ENCODE data around the gene NRG2. TPM values are rescaled to one million over a fixed set of nuclear protein-coding genes. Genes with fewer than 3 reads are reported as not detected.
A peak's percentile ranks its signal among the peaks of the same experiment; 100 is the strongest.

NRG2 gene
- total RNA-seq, 2 experiments from 2014 or later: not detected

DNA sequence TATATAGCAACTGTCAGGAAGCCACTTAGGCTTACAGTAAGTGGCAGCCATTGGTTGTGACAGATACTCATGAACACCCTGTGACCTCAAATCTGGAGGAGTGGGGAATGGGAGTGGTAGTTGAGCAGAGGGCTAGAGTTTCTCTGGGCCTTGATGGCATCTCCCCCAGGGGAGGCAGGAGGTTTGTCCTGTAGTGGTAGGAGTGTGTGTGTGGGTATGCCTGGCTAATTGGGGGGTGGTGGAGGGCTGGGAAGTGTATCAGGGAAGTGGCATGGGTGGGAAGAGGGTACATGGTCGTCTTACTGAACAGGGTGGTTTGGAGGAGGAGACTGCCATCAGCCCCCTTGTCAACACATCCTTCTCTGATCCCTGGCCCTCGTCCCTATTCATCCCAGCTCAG, 176.0 kb downstream of the NRG2 start:
- no peak for DNase-seq
- H3K9me3 Mint-ChIP-seq: no peaks in the 10 kb centered on the region
- H3K36me3 Mint-ChIP-seq (ENCODE audit: low read depth): no peaks in the 10 kb centered on the region
- peaks cover 13% of the 10 kb centered on the region for H3K27me3 Mint-ChIP-seq
- ChIA-PET CTCF (interaction anchor here (0.7 to 1.8 kb wide), 2 partner anchors 9 to 92 kb away, joined by 3 to 7 read pairs; no protein-coding TSS in a partner anchor), POLR2A (no interaction called here)
- no peak overlapping the region for H3K27ac Mint-ChIP-seq
- H3K4me1 Mint-ChIP-seq: no peaks in the 10 kb centered on the region
- H3K4me3 Mint-ChIP-seq: no peak overlapping the region

DNA sequence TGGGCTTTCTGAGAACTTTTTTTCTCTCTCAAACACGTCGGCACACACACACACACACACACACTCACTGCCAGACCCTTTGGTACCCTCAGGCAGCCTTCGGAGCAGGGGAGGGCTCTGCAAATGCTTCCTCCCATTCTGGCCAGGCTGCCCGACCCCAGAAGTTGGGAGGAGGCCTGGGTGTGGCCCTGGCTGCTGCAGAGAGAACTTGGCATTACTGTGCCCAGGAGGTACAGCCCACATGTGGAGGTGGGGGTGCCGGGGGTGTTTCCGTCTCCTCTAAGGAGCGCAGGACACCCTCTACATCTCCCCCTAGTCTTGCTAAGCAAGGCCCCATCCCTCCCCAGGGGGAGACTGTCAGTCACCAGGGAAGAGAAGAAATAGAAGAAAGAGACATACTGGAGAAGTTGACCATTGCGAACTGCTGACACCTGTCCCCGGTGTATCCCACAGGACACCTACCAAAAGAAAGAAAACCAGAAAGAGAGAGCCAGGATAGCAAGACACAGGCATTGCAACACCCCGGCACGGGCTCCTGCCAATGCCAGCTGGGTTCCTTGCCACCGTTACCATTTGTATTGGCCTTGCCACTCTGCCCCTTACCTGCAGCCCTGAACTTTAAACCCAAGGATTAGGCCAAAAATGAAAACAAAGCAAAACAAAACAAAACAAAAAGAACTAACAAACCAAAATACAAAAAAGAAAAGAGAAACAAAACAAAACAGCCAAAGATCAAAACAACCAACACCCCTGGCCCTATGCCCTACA, 178.2 kb downstream of the NRG2 start:
- H3K27me3 Mint-ChIP-seq: peaks cover 13% of the 10 kb centered on the region

DNA sequence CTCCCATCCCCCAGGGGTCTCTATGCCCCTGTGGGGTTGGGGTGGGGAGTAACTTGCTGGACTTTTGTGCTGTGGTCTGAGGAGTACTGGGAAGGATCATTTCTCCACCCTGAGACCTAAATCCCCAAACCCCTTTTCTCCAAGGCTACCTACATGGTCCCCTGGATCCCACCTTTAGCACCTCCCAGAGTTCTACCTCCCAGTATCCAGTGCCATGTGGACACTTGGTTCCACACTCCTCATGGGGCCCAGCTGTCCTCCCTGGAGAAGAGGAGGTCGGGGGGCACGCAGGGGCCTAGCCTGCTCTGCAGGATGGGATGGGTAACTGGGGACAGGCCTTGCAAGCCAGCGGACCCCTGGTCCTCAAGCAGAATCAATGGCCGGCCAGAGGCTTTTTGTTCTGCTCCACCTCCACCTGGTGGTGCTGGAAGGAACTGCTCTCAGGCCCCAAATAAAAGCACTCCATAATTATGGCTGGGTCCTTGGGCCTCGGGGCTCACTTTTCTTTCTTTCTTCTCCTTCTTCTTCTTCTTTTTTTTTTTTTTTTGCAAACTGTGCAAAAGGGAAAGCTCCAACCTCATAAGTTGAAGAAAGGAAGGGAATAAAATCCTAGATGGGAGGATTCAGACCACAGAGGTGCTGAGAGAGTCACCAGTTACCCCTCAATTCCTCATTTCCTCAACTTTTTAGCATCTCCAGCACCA, 179.1 kb downstream of the NRG2 start:
- POLR2A ChIA-PET: no interaction called here

More for the DNA sequence above, 178.2 kb downstream of the NRG2 start:
- no peak overlapping the region for H3K27ac Mint-ChIP-seq
- H3K4me3 Mint-ChIP-seq: no peak overlapping the region
- no peaks in the 10 kb centered on the region for H3K9me3 Mint-ChIP-seq
- no peak for DNase-seq
- H3K4me1 Mint-ChIP-seq: no peaks in the 10 kb centered on the region
- CTCF ChIA-PET: interaction anchor here (0.6 to 6.1 kb wide), 6 partner anchors 37 to 208 kb away, joined by 3 to 41 read pairs (median 3); no protein-coding TSS in a partner anchor
- POLR2A ChIA-PET: no interaction called here
- no peaks in the 10 kb centered on the region for H3K36me3 Mint-ChIP-seq (ENCODE audit: low read depth)

DNA sequence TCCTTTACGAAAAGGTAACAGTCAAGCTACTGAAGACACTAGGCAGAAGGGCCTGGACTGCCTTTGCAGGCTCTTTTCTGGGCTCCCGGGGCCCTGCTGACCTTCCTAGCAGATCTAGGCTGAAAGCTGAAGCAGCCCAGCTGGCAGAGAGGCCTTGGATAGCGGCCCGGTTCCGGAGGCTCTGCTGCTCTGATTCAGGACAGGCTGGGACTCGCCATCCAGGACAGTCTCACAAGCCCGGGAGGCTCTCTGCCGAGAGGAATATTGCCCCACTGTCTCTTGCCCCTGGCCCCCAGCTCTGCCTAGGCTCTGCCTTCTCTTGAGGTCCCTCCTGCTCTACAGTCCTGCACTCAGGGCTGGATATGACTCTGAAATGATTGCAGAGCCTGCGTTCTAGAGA, 179.7 kb downstream of the NRG2 start:
- Mint-ChIP-seq H3K36me3 (ENCODE audit: low read depth) (no peaks in the 10 kb centered on the region), H3K9me3 (no peaks in the 10 kb centered on the region), H3K27me3 (peaks cover 13% of the 10 kb centered on the region), H3K27ac (no peak overlapping the region), H3K4me1 (no peaks in the 10 kb centered on the region), H3K4me3 (no peak overlapping the region)
- no peak for DNase-seq
- ChIA-PET POLR2A (no interaction called here), CTCF (interaction anchor here (1.1 to 6.1 kb wide), 2 partner anchors 76 to 88 kb away, joined by 6 to 41 read pairs; no protein-coding TSS in a partner anchor)

More for the DNA sequence above, 179.1 kb downstream of the NRG2 start:
- CTCF ChIA-PET: interaction anchor here (0.6 to 6.1 kb wide), 6 partner anchors 38 to 209 kb away, joined by 3 to 41 read pairs (median 3); no protein-coding TSS in a partner anchor
- peaks cover 13% of the 10 kb centered on the region for H3K27me3 Mint-ChIP-seq
- no peaks in the 10 kb centered on the region for H3K9me3 Mint-ChIP-seq
- DNase-seq: peak; percentile 54
- H3K4me3 Mint-ChIP-seq: no peak overlapping the region
- no peak overlapping the region for H3K27ac Mint-ChIP-seq
- no peaks in the 10 kb centered on the region for H3K4me1 Mint-ChIP-seq
- no peaks in the 10 kb centered on the region for H3K36me3 Mint-ChIP-seq (ENCODE audit: low read depth)

DNA sequence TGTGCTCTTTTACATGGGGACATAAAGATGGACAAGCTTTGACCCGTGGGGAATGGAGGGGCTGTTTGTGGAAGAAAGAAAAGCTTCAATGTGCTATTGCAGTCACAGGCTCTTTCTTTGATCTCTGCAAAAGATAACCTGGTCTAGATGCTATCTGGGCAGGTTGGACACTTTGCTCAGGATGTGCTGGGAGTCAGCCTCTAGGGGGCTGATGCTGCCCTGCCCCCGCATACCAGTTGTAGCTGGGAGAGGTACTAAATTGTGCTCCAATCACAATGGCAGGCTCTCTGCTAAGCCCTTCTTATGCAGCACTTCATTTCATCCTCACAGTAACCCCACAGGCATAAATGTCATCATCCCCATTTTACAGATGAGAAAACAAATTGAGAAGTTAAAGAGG, 180.3 kb downstream of the NRG2 start:
- Mint-ChIP-seq H3K4me3 (no peak overlapping the region), H3K9me3 (no peaks in the 10 kb centered on the region), H3K36me3 (ENCODE audit: low read depth) (no peaks in the 10 kb centered on the region), H3K27me3 (peaks cover 9% of the 10 kb centered on the region), H3K4me1 (no peaks in the 10 kb centered on the region), H3K27ac (no peak overlapping the region)
- ChIA-PET POLR2A (no interaction called here), CTCF (interaction anchor here (1.1 to 6.1 kb wide), 3 partner anchors 13 to 87 kb away, joined by 4 to 41 read pairs (median 6); no protein-coding TSS in a partner anchor)
- no peak for DNase-seq

DNA sequence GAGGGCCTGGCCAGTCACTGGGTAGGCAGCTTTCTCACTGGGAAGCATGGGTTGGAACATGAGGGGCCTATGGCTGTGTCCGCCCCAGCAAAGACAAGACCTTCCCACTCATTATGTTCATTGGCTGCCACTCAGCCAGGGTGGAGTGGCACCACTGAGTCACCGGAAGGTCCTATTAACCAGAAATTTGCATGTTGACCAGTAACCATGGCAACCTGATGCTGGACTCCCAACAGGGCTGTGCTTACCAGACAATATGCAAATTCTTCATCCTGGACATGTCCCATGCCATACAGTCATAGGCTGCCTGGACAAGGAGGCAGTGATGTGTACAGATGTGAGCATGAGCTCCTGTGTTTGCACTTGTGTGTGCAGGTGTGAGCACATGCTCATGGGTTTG, 180.8 kb downstream of the NRG2 start:
- ChIA-PET CTCF (interaction anchor here (1.2 to 6.1 kb wide), 2 partner anchors 12 to 75 kb away, joined by 4 to 41 read pairs; no protein-coding TSS in a partner anchor), POLR2A (no interaction called here)
- no peaks in the 10 kb centered on the region for H3K36me3 Mint-ChIP-seq (ENCODE audit: low read depth)
- no peak overlapping the region for H3K27ac Mint-ChIP-seq
- H3K4me3 Mint-ChIP-seq: no peak overlapping the region
- no peaks in the 10 kb centered on the region for H3K9me3 Mint-ChIP-seq
- H3K27me3 Mint-ChIP-seq: peaks cover 9% of the 10 kb centered on the region
- no peaks in the 10 kb centered on the region for H3K4me1 Mint-ChIP-seq
- DNase-seq: no peak

DNA sequence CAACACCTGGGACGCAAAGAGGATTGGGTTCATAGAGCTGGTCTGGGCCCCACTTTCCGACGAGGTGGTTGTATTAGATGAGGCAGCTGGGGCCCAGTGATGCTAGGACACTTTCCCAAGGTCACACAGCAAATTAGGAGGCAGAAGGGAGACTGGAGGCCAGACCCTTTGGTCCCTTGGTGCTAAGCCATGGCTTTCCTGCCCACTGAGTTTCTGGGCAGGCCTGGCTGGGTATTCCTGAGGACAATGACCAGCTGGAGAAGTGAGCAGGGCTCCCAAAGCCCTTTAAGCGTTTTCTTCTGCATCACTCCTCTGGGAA, 181.3 kb downstream of the NRG2 start:
- ChIA-PET CTCF (interaction anchor here (1.2 to 6.1 kb wide), 2 partner anchors 12 to 74 kb away, joined by 4 to 41 read pairs; no protein-coding TSS in a partner anchor), POLR2A (no interaction called here)
- Mint-ChIP-seq H3K4me3 (no peak overlapping the region), H3K27me3 (peaks cover 9% of the 10 kb centered on the region), H3K27ac (no peak overlapping the region), H3K9me3 (no peaks in the 10 kb centered on the region), H3K4me1 (no peaks in the 10 kb centered on the region), H3K36me3 (ENCODE audit: low read depth) (no peaks in the 10 kb centered on the region)
- no peak for DNase-seq

DNA sequence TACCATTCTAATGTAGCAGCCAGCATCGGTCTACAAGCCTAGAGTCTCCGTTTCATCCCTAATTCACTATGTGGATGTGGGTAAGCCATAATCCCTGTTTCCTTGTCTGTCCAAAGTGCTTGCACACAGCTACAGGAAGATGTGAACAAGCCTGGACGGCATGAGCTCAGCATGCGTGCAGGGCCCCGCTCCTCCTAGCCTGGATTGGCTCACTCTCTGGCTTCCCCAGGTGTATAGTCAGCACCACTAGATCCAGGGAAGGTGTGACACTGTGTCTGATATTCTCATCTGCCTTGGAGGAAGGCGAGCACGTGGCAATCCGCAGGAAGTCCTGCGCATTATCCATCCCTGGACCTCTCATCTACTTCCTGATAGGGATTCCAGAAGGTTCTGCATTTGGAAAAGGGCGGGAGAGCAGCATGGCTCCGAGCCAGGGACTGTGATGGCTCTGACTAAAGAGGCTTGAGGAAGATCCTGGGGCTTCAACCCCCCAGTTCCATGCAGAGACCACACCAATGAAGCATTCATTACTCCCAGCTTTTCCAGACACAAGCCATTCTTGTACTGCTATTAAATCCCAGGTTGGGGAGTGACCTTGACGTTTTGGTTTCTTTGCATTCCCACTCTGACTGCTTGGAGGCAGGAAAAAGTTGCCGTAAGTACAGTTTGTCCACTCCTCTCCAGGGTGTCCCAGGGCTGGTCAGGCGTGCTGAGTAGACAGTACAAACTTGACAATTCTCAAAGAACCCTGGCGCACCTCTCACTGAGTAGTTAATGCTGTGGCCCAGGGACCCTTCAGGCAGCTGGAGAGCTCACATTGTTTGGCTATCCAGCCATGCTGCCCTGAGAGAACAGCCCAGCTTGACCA, 181.8 kb downstream of the NRG2 start:
- Mint-ChIP-seq H3K4me3 (no peak overlapping the region), H3K27ac (no peak overlapping the region), H3K36me3 (ENCODE audit: low read depth) (no peaks in the 10 kb centered on the region), H3K9me3 (no peaks in the 10 kb centered on the region), H3K27me3 (peaks cover 6% of the 10 kb centered on the region), H3K4me1 (no peaks in the 10 kb centered on the region)
- ChIA-PET CTCF (interaction anchor here (6.1 kb wide), 1 partner anchor 74 kb away, joined by 41 read pairs; no protein-coding TSS in a partner anchor), POLR2A (no interaction called here)
- no peak for DNase-seq

DNA sequence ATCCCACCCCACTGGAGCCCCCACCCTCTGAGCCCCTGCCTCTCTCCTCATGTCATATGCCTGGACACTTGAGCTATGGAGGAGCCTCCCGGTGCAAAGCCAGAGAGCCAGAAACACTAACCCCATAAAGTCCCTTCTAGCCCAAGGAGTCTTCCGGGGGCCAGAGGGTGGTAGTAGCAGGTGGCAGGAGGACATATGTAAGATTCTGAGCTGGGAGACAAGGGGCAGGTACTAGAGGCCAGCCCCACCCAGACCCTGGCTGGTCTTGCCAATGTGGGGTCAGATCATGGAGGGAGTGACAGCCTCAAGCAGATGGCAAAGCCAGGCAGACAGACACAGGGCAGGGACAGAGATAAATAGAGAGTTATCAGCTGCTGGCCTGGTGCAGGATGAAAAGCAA, 184.1 kb downstream of the NRG2 start:
- Mint-ChIP-seq H3K27me3 (no peaks in the 10 kb centered on the region), H3K9me3 (no peaks in the 10 kb centered on the region), H3K27ac (no peak overlapping the region), H3K4me1 (no peaks in the 10 kb centered on the region), H3K4me3 (no peak overlapping the region), H3K36me3 (ENCODE audit: low read depth) (no peaks in the 10 kb centered on the region)
- ChIA-PET POLR2A (no interaction called here), CTCF (interaction anchor here (6.1 kb wide), 1 partner anchor 71 kb away, joined by 41 read pairs; no protein-coding TSS in a partner anchor)
- DNase-seq: no peak

DNA sequence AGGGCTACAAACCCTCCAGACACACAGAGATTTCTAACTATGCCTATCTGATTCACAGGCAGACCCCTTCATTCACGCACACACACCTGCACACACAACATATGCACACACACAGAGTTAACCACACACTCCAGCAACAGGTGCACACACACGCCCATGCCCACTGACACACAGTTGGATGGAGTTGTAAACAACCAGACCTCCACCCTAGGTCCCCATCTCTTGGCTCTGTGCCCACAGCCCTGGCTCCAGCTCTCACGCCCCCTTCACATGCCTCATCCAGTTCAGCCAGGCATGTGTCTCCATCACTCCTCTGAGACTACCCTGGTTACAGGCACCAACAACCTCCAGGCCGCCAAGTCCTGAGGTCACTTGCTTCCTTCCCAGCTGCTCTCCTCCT, 186.4 kb downstream of the NRG2 start:
- Mint-ChIP-seq H3K27ac (no peak overlapping the region), H3K4me3 (no peak overlapping the region), H3K4me1 (no peaks in the 10 kb centered on the region), H3K36me3 (ENCODE audit: low read depth) (no peaks in the 10 kb centered on the region), H3K27me3 (no peaks in the 10 kb centered on the region), H3K9me3 (no peaks in the 10 kb centered on the region)
- ChIA-PET CTCF (interaction anchor here (1.6 kb wide), 1 partner anchor 91 kb away, joined by 3 read pairs; no protein-coding TSS in a partner anchor), POLR2A (no interaction called here)
- DNase-seq: no peak

DNA sequence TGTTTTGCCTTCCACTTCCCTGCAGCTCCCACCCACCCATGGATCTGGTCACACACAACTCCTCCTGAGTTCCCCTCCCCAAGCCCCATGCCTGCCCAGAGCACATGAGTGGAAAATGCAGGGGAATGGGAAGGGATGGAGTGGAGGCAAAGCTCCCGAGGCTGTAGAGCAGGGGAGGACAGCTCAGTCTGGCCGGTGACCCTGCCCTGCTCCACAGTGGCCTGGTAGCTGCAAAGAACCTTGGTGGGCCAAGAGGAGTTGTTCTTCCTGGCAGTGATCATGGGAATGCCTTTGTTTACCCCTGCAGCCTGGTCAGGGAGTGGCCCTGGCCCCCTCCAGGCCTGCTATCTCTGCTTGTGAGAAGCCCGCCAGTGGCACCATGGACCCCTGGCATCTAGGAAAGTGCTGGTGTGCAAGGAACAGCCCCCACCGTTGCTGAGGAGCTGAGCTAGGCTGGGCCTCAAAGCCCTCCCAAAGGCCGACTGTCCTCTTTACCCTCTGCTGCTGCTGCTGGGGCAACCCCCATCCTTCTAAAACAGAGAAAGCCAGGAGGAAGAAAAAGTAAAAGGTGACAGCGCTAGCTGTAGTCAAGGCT, 187.1 kb downstream of the NRG2 start:
- no peaks in the 10 kb centered on the region for H3K27me3 Mint-ChIP-seq
- CTCF ChIA-PET: interaction anchor here (0.6 to 1.6 kb wide), 3 partner anchors 9 to 90 kb away, joined by 3 read pairs; no protein-coding TSS in a partner anchor
- POLR2A ChIA-PET: no interaction called here
- H3K9me3 Mint-ChIP-seq: no peaks in the 10 kb centered on the region
- no peak overlapping the region for H3K27ac Mint-ChIP-seq
- H3K4me3 Mint-ChIP-seq: no peak overlapping the region
- H3K36me3 Mint-ChIP-seq (ENCODE audit: low read depth): no peaks in the 10 kb centered on the region
- no peak for DNase-seq
- H3K4me1 Mint-ChIP-seq: no peaks in the 10 kb centered on the region

DNA sequence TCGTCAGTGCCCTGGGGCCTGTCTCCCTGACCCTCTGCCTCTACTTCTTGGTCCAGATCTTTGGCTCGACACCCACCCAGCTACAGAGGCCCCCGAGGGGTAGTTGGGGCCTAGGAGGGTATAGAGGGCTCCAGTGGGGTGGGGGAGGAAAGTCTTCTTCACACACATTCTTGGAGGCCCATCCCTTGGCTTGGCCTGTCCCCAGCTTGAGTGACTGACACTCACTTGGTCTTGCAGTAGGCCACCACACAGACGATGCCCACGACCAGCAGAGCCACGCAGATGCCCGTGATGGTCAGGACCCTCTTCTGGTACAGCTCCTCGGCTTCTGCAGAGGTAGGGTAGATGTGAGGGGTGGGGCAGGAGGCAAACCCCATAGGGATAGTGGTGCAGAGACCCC, 187.6 kb downstream of the NRG2 start:
- Mint-ChIP-seq H3K4me3 (no peak overlapping the region), H3K36me3 (ENCODE audit: low read depth) (no peaks in the 10 kb centered on the region), H3K27ac (no peak overlapping the region), H3K9me3 (no peaks in the 10 kb centered on the region), H3K27me3 (no peaks in the 10 kb centered on the region), H3K4me1 (no peaks in the 10 kb centered on the region)
- DNase-seq: no peak
- CTCF ChIA-PET: interaction anchor here (0.6 to 1.1 kb wide), 2 partner anchors 8 to 12 kb away, joined by 3 read pairs; no protein-coding TSS in a partner anchor
- POLR2A ChIA-PET: no interaction called here

Data from activated CD4-positive, alpha-beta memory T cell treated with anti-CD3 and anti-CD28 coated beads, Interleukin-2, amount 10 ng/mL, durations not matched to agents 7 days and 5 days (primary cell).